ENCODE results near the gene TEAD2.
"Not testable (repeated sequence)": the region's sequence is repeated elsewhere in the genome, so short reads cannot be mapped to it uniquely, and the experiment has no call there.

The TEAD2 gene

DNA sequence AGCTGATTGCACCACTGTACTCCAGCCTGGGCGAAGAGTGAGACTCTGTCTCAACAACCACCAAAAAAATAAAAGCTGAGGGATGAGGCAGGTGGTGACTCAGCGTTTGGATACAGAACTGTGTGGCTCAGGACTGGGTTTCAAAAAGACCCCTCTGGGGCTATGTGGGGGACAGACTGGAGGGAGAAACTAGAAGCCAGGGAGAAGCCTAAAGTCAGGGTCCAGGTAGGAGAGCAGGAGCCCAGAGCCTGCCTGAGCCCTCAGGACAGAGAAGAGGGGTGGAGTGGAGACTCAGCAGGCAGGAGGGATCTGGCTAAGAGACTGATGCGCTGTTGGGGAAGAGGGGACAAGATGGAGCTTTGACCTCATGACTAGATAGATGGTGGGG lies 28.8 kb downstream of the TEAD2 start:
- Histone ChIP-seq H3K79me2 (ENCODE audit: insufficient read depth, low read length) (peaks cover 36% of the 10 kb centered on the region), H3K27ac (ENCODE audit: low read depth, low read length) (peak overlapping the region; percentile 97), H3K4me2 (ENCODE audit: low read depth, low read length, poor library complexity, severe bottlenecking) (peak overlapping the region; percentile 85), H3K9ac (ENCODE audit: low read length) (peak overlapping the region; percentile 57), H3K4me3 (ENCODE audit: insufficient read depth, low read length, poor library complexity, severe bottlenecking) (peak overlapping the region; percentile 37), H3K27me3 (ENCODE audit: low read length) (no peaks in the 10 kb centered on the region), H3K9me2 (replicated peaks; ENCODE audit: insufficient read depth, low read length) (no peaks in the 10 kb centered on the region), H3K36me3 (ENCODE audit: low read length) (peaks cover 10% of the 10 kb centered on the region), H4K20me1 (ENCODE audit: low read depth, low read length) (no peaks in the 10 kb centered on the region), H3K9me3 (ENCODE audit: insufficient read depth, low read length) (no peaks in the 10 kb centered on the region), H2AFZ (ENCODE audit: low read depth, low read length, severe bottlenecking) (no peak overlapping the region), H3F3A (ENCODE audit: insufficient read depth) (peaks cover 78% of the 10 kb centered on the region)
- TF ChIP-seq EZH2phosphoT487 (conservative IDR thresholded peaks at IDR 0.05; ENCODE audit: low read length), result no peak
- TF ChIP-seq, protein P1, sequence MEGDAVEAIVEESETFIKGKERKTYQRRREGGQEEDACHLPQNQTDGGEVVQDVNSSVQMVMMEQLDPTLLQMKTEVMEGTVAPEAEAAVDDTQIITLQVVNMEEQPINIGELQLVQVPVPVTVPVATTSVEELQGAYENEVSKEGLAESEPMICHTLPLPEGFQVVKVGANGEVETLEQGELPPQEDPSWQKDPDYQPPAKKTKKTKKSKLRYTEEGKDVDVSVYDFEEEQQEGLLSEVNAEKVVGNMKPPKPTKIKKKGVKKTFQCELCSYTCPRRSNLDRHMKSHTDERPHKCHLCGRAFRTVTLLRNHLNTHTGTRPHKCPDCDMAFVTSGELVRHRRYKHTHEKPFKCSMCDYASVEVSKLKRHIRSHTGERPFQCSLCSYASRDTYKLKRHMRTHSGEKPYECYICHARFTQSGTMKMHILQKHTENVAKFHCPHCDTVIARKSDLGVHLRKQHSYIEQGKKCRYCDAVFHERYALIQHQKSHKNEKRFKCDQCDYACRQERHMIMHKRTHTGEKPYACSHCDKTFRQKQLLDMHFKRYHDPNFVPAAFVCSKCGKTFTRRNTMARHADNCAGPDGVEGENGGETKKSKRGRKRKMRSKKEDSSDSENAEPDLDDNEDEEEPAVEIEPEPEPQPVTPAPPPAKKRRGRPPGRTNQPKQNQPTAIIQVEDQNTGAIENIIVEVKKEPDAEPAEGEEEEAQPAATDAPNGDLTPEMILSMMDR (IDR thresholded peaks at IDR 0.05; ENCODE audit: insufficient read depth, low read length, poor library complexity, severe bottlenecking), result no peak

DNA sequence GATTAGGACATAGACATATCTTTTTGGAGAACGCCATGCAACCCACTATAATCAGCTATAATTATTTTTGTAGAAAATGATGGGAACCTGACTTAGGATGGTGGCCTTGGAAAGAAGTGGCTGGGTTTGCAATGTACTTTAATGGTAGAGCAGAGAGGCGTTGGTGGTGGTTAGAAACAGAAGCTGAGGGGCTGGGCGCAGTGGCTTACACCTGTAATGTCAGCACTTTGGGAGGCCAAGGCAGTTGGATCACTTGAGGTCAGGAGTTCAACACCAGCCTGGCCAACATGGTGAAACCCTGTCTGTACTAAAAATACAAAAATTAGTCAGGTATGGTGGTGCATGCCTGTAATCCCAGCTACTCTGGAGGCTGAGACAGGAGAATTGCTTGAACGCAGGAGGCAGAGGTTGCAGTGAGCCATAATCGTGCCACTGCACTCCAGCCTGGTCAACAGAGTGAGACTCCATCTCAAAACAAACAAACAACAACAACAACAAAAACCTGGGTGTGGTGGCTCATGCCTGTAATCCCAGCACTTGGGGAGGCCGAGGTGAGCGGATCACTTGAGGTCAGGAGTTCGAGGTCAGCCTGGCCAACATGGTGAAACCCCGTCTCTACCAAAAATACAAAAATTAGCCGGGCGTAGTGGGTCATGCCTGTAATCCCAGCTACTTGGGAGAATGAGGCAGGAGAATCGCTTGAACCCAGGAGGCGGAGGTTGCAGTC lies 29.4 kb downstream of the TEAD2 start:
- Histone ChIP-seq H3K4me2 (ENCODE audit: low read depth, low read length, poor library complexity, severe bottlenecking) (peak overlapping the region; percentile 85), H3K9ac (ENCODE audit: low read length) (peak overlapping the region; percentile 57), H3K79me2 (ENCODE audit: insufficient read depth, low read length) (peaks cover 35% of the 10 kb centered on the region), H3K4me3 (ENCODE audit: insufficient read depth, low read length, poor library complexity, severe bottlenecking) (peak overlapping the region; percentile 37), H3F3A (ENCODE audit: insufficient read depth) (peaks cover 83% of the 10 kb centered on the region), H3K27ac (ENCODE audit: low read depth, low read length) (peak overlapping the region; percentile 97)
- not testable (repeated sequence) for H3K36me3 ChIP-seq (ENCODE audit: low read length); H2AFZ ChIP-seq (ENCODE audit: low read depth, low read length, severe bottlenecking); H3K27me3 ChIP-seq (ENCODE audit: low read length); H4K20me1 ChIP-seq (ENCODE audit: low read depth, low read length); H3K9me2 ChIP-seq (replicated peaks; ENCODE audit: insufficient read depth, low read length); H3K9me3 ChIP-seq (ENCODE audit: insufficient read depth, low read length)

- Histone ChIP-seq H4K20me1 (ENCODE audit: low read depth, low read length) (no peaks in the 10 kb centered on the region), H3K9me2 (replicated peaks; ENCODE audit: insufficient read depth, low read length) (no peaks in the 10 kb centered on the region), H3K79me2 (ENCODE audit: insufficient read depth, low read length) (peaks cover 23% of the 10 kb centered on the region), H2AFZ (ENCODE audit: low read depth, low read length, severe bottlenecking) (no peak overlapping the region), H3K9ac (ENCODE audit: low read length) (peak overlapping the region; percentile 57), H3K27me3 (ENCODE audit: low read length) (no peaks in the 10 kb centered on the region), H3K36me3 (ENCODE audit: low read length) (peaks cover 1% of the 10 kb centered on the region; the same call in 1 of the 2 replicates), H3K4me2 (ENCODE audit: low read depth, low read length, poor library complexity, severe bottlenecking) (peak overlapping the region; percentile 85), H3K9me3 (ENCODE audit: insufficient read depth, low read length) (no peaks in the 10 kb centered on the region), H3F3A (ENCODE audit: insufficient read depth) (peaks cover 85% of the 10 kb centered on the region), H3K4me3 (ENCODE audit: insufficient read depth, low read length, poor library complexity, severe bottlenecking) (peak overlapping the region; percentile 13), H3K27ac (ENCODE audit: low read depth, low read length) (peak overlapping the region; percentile 97)
- TF ChIP-seq EZH2phosphoT487 (conservative IDR thresholded peaks at IDR 0.05; ENCODE audit: low read length), result no peak
- TF ChIP-seq, protein P1 (IDR thresholded peaks at IDR 0.05; ENCODE audit: insufficient read depth, low read length, poor library complexity, severe bottlenecking), result no peak
Measured at GRCh38 chr19:49331616-49332055, 30.6 kb downstream of the TEAD2 start.

- peaks cover 19% of the 10 kb centered on the region for H3K79me2 ChIP-seq (ENCODE audit: insufficient read depth, low read length)
- peaks cover 86% of the 10 kb centered on the region for H3F3A ChIP-seq (ENCODE audit: insufficient read depth)
- H3K27ac ChIP-seq (ENCODE audit: low read depth, low read length), result peak overlapping the region; percentile 97
- not testable (repeated sequence) for H3K9me3 ChIP-seq (ENCODE audit: insufficient read depth, low read length); H3K27me3 ChIP-seq (ENCODE audit: low read length); H2AFZ ChIP-seq (ENCODE audit: low read depth, low read length, severe bottlenecking); H3K9me2 ChIP-seq (replicated peaks; ENCODE audit: insufficient read depth, low read length); H4K20me1 ChIP-seq (ENCODE audit: low read depth, low read length); H3K36me3 ChIP-seq (ENCODE audit: low read length)
- H3K4me2 ChIP-seq (ENCODE audit: low read depth, low read length, poor library complexity, severe bottlenecking), result peak overlapping the region; percentile 85
- peak overlapping the region; percentile 57 for H3K9ac ChIP-seq (ENCODE audit: low read length)
- peak overlapping the region; percentile 13 for H3K4me3 ChIP-seq (ENCODE audit: insufficient read depth, low read length, poor library complexity, severe bottlenecking)
Measured at GRCh38 chr19:49331187-49331586, 31.0 kb downstream of the TEAD2 start.

Measured in SU-DHL-6 (cell line).